Measurements from ENCODE around the gene MELK. TPM values are rescaled to one million over a fixed set of nuclear protein-coding genes. Genes with fewer than 3 reads are reported as not detected.

The MELK gene
- polyA plus RNA-seq, 3 donors, result 0.08 TPM; not detected in 2

- H3K36me3 Mint-ChIP-seq, result no peaks in the 10 kb centered on the region
- H3K27me3 Mint-ChIP-seq (ENCODE audit: low read depth in 3 of 3), result peaks cover 1 to 11% (median 5%) of the 10 kb centered on the region in 3 donors
- no peaks in the 10 kb centered on the region for H3K9me3 ChIP-seq (replicated peaks in 1 of 2; ENCODE audit: control insufficient read depth in 1 of 2, insufficient read depth in 1 of 2, low read length in 2 of 2)
- DNase-seq, result no peak
- H3K4me1 Mint-ChIP-seq, result peaks cover 13% of the 10 kb centered on the region
- no peaks in the 10 kb centered on the region for H3K36me3 ChIP-seq (replicated peaks in 1 of 2; ENCODE audit: control insufficient read depth in 1 of 2, insufficient read depth in 2 of 2, low read length in 2 of 2)
- no peak for TF ChIP-seq CTCF (IDR thresholded peaks at IDR 0.05)
- no peak overlapping the region for H3K4me3 Mint-ChIP-seq
- no peak overlapping the region for H3K4me3 ChIP-seq (replicated peaks in 1 of 3; ENCODE audit: low read depth in 2 of 3, low read length in 3 of 3)
- H3K4me1 ChIP-seq (ENCODE audit: control insufficient read depth in 1 of 2, insufficient read depth in 2 of 2, low read length in 2 of 2), result peaks cover 0 to 4% of the 10 kb centered on the region in 2 donors
- 20% methylated on average over 1 of the region's 1 CpG for WGBS (ENCODE audit: insufficient coverage)
- H3K4me2 ChIP-seq (replicated peaks; ENCODE audit: extremely low read depth, low read length, poor library complexity, severe bottlenecking), result no peak overlapping the region
- no peak overlapping the region for H3K27ac Mint-ChIP-seq
- H3K9me3 Mint-ChIP-seq, result no peaks in the 10 kb centered on the region
- H4K20me1 ChIP-seq (ENCODE audit: insufficient read depth, low read length), result no peaks in the 10 kb centered on the region
- no peak overlapping the region for H3K27ac ChIP-seq (ENCODE audit: low read depth in 1 of 2, low read length in 2 of 2)
- H3K27me3 ChIP-seq (ENCODE audit: control insufficient read depth in 2 of 2, insufficient read depth in 2 of 2, low read length in 2 of 2), result no peaks in the 10 kb centered on the region
- intact Hi-C loops (cut with micrococcal nuclease), result no loop called here
- H3K79me2 ChIP-seq (ENCODE audit: insufficient read depth, low read length), result no peaks in the 10 kb centered on the region
- no peak overlapping the region for H2AFZ ChIP-seq (ENCODE audit: insufficient read depth, low read depth, low read length, poor library complexity, severe bottlenecking)
- no peak overlapping the region for H3K9ac ChIP-seq (ENCODE audit: insufficient read depth, low read length, poor library complexity, severe bottlenecking)
Observed at GRCh38 chr9:36690412-36691168, 117.9 kb downstream of the MELK start.

- H3K36me3 ChIP-seq (replicated peaks in 1 of 2; ENCODE audit: control insufficient read depth in 1 of 2, insufficient read depth in 2 of 2, low read length in 2 of 2), result no peaks in the 10 kb centered on the region
- H3K4me3 Mint-ChIP-seq, result no peak overlapping the region
- H4K20me1 ChIP-seq (ENCODE audit: insufficient read depth, low read length), result no peaks in the 10 kb centered on the region
- H3K9ac ChIP-seq (ENCODE audit: insufficient read depth, low read length, poor library complexity, severe bottlenecking), result no peak overlapping the region
- intact Hi-C loops (cut with micrococcal nuclease), result no loop called here
- no peaks in the 10 kb centered on the region for H3K79me2 ChIP-seq (ENCODE audit: insufficient read depth, low read length)
- no peak overlapping the region for H2AFZ ChIP-seq (ENCODE audit: insufficient read depth, low read depth, low read length, poor library complexity, severe bottlenecking)
- H3K4me1 ChIP-seq (ENCODE audit: control insufficient read depth in 1 of 2, insufficient read depth in 2 of 2, low read length in 2 of 2), result peaks cover 0 to 4% of the 10 kb centered on the region in 2 donors
- peaks cover 13% of the 10 kb centered on the region for H3K4me1 Mint-ChIP-seq
- no peak overlapping the region for H3K27ac ChIP-seq (ENCODE audit: low read depth in 1 of 2, low read length in 2 of 2)
- H3K36me3 Mint-ChIP-seq, result no peaks in the 10 kb centered on the region
- no peak for DNase-seq
- no peak overlapping the region for H3K4me2 ChIP-seq (replicated peaks; ENCODE audit: extremely low read depth, low read length, poor library complexity, severe bottlenecking)
- no peaks in the 10 kb centered on the region for H3K27me3 ChIP-seq (ENCODE audit: control insufficient read depth in 2 of 2, insufficient read depth in 2 of 2, low read length in 2 of 2)
- no peaks in the 10 kb centered on the region for H3K9me3 ChIP-seq (replicated peaks in 1 of 2; ENCODE audit: control insufficient read depth in 1 of 2, insufficient read depth in 1 of 2, low read length in 2 of 2)
- peaks cover 0 to under 1% (median 0%) of the 10 kb centered on the region in 7 donors for H3K9me3 Mint-ChIP-seq
- no peak overlapping the region for H3K4me3 ChIP-seq (replicated peaks in 1 of 3; ENCODE audit: low read depth in 2 of 3, low read length in 3 of 3)
- H3K27ac Mint-ChIP-seq, result no peak overlapping the region
- no peak for TF ChIP-seq CTCF (IDR thresholded peaks at IDR 0.05)
- peaks cover 0 to 11% (median 5%) of the 10 kb centered on the region in 3 donors for H3K27me3 Mint-ChIP-seq (ENCODE audit: low read depth in 3 of 3)
Observed at GRCh38 chr9:36691671-36692070, 119.0 kb downstream of the MELK start.
